CD4-positive, alpha-beta T cell (primary cell): ENCODE data around the gene KRTAP10-2. TPM values are rescaled to one million over a fixed set of nuclear protein-coding genes. Genes with fewer than 3 reads are reported as not detected.
"Not testable (repeated sequence)": the region's sequence is repeated elsewhere in the genome, so short reads cannot be mapped to it uniquely, and the experiment has no call there.

Experiments used
- ATAC-seq: fragments of 200-7000 bp; cut with Tn5 transposase; one replicate; pipeline ENCODE4 v1.10.0; 2022; ENCODE audit warnings: mild to moderate bottlenecking; ENCODE audit not compliant: poor library complexity
- CTCF ChIA-PET: fragments of 350-600 bp; sonication (Branson Sonifier 250); formaldehyde crosslinking; loops from one replicate; lab custom pipeline; 2021; ENCODE audit warnings: antibody characterized with exemption, inconsistent platforms; lab: Charles Lee
- POLR2A ChIA-PET: fragments of 350-600 bp; sonication (Branson Sonifier 250); formaldehyde crosslinking; loops from one replicate; lab custom pipeline; 2021; ENCODE audit warnings: antibody characterized with exemption, inconsistent platforms; lab: Charles Lee
- DNase-seq, 14 experiments: peaks; one replicate each; pipeline ENCODE4 v3.0.0-alpha.2; 2013 to 2020; ENCODE audit warnings: mixed read lengths in 2 of 14
- H3K27ac ChIP-seq, 2 donors: one replicate each; pipeline versions ENCODE4 v1.5.1 to v1.7.0; 2013; ENCODE audit warnings: low read length in 2 of 2, low read depth in 1 of 2, mild to moderate bottlenecking in 1 of 2
- H3K27me3 ChIP-seq, 2 experiments: 1 replicate in 1 of 2; 2 replicates in 1 of 2; pipeline versions ENCODE4 v1.6.1 to v1.7.0; 2013; ENCODE audit warnings: low read length in 2 of 2, control low read depth in 1 of 2, mild to moderate bottlenecking in 1 of 2, moderate library complexity in 1 of 2; ENCODE audit not compliant: insufficient read depth in 2 of 2, control insufficient read depth in 1 of 2
- H3K36me3 ChIP-seq: one replicate; pipeline ENCODE4 v1.6.1; 2013; ENCODE audit warnings: low read length, control low read depth; ENCODE audit not compliant: insufficient read depth
- H3K4me1 ChIP-seq: one replicate; pipeline ENCODE4 v1.6.1; 2013; ENCODE audit warnings: low read length, control low read depth; ENCODE audit not compliant: insufficient read depth
- H3K4me3 ChIP-seq: one replicate; pipeline ENCODE4 v1.5.1; 2013; ENCODE audit warnings: mild to moderate bottlenecking, low read length, moderate library complexity
- H3K9me3 ChIP-seq, 2 experiments: 1 replicate in 1 of 2; 2 replicates in 1 of 2; pipeline versions ENCODE4 v1.6.1 to v1.7.0; 2013; ENCODE audit warnings: low read length in 2 of 2, mild to moderate bottlenecking in 2 of 2, control low read depth in 1 of 2, moderate library complexity in 1 of 2; ENCODE audit not compliant: control insufficient read depth in 1 of 2, insufficient read depth in 1 of 2
- H3K27ac Mint-ChIP-seq: one replicate; pipeline ENCODE4 v1.8.0; 2020; ENCODE audit warnings: mixed read lengths
- H3K27me3 Mint-ChIP-seq: one replicate; pipeline ENCODE4 v1.8.0; 2021; ENCODE audit warnings: mixed read lengths
- H3K36me3 Mint-ChIP-seq: one replicate; pipeline ENCODE4 v1.8.0; 2021; ENCODE audit warnings: low read depth, mixed read lengths
- H3K4me1 Mint-ChIP-seq: one replicate; pipeline ENCODE4 v1.8.0; 2021; ENCODE audit warnings: low read depth, mixed read lengths
- H3K4me3 Mint-ChIP-seq: one replicate; pipeline ENCODE4 v1.8.0; 2020; ENCODE audit warnings: mild to moderate bottlenecking, mixed read lengths
- H3K9me3 Mint-ChIP-seq: one replicate; pipeline ENCODE4 v1.8.0; 2020; ENCODE audit warnings: mixed read lengths
- intact Hi-C, 2 experiments: fragments of 100-400 bp; cut with DNase I in 1 of 2; cut with micrococcal nuclease in 1 of 2; formaldehyde crosslinking; loops; one replicate each; pipeline versions ENCODE4 v1.15.1 to v1.9.0; 2023 to 2025; cut with DNase I, micrococcal nuclease
- polyA plus RNA-seq, 2 donors: library from polyadenylated mRNA; unstranded; fragments of 120-200 nt; gene quantifications; one replicate each; pipeline ENCODE4 v1.2.1, GENCODE V29; 2013
- total RNA-seq, 174 experiments: library from RNA in 2 of 174; stranded (reverse) in 2 of 174; gene quantifications; one replicate each; pipeline ENCODE4 v1.2.3 and lab custom pipeline; 2021 to 2026
- TF ChIP-seq, protein P1 (sequence below): fragments of 200-600 bp; IDR thresholded peaks from one replicate; pipeline ENCODE4 v1.8.0; 2022; ENCODE audit warnings: antibody characterized with exemption, mild to moderate bottlenecking

Gene KRTAP10-2, protein sequence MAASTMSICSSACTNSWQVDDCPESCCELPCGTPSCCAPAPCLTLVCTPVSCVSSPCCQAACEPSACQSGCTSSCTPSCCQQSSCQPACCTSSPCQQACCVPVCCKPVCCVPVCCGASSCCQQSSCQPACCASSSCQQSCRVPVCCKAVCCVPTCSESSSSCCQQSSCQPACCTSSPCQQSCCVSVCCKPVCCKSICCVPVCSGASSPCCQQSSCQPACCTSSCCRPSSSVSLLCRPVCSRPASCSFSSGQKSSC
- total RNA-seq: not detected
- polyA plus RNA-seq (2013, experiment 1 of 2): 0.08 TPM
- 0.10 TPM for polyA plus RNA-seq (2013, experiment 2 of 2)
- 0 to 0.07 (median 0) reads per million in 172 experiments for total RNA-seq (lab: John Stamatoyannopoulos, UW)

DNA sequence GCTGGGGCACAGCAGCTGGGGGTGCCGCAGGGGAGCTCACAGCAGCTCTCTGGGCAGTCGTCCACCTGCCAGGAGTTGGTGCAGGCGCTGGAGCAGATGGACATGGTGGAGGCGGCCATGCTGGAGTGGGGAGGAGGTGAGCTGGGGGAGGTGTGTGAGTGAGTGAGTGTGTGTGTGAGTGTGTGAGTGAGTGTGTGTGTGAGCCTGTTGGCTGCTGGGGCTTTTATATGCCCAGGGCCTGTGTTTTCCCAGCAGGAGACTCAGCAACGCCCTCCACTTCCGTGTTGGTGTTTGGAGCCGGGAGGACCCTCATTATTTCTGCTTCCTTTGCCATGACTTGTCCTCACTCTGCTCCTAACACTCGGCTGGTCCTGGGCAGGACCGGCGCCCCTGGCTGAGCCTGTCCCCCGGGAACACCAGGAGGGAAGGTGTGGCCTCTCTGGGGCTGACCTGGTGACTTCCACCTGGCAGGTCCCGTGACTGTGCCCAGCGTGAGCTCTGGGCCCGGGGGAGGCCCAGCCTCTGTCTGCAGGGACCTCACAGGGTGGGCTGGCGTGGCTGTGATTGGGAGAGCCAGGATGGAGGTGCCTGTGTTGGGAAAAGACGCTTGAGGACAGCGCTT lies at the start of gene KRTAP10-2:
Gene KRTAP10-2, minus strand, starts transcription at position 166 of the 622 bp plus-strand sequence. Its CDS starts 47 bp downstream, at position 119.
- intact Hi-C loops: no loop called here
- peaks cover 30% of the 10 kb centered on the region for H3K4me1 Mint-ChIP-seq
- POLR2A ChIA-PET: no interaction called here
- H3K27ac ChIP-seq: no peak within 1 kb of the TSS
- H3K36me3 ChIP-seq: no peaks in the 10 kb centered on the region
- H3K27me3 ChIP-seq: peaks cover 0 to 4% of the 10 kb centered on the region in 2 experiments
- no peak for ATAC-seq
- peaks cover 33% of the 10 kb centered on the region for H3K36me3 Mint-ChIP-seq
- H3K27ac Mint-ChIP-seq: no peak within 1 kb of the TSS
- H3K9me3 Mint-ChIP-seq: peaks cover 18% of the 10 kb centered on the region
- TF ChIP-seq, protein P1, sequence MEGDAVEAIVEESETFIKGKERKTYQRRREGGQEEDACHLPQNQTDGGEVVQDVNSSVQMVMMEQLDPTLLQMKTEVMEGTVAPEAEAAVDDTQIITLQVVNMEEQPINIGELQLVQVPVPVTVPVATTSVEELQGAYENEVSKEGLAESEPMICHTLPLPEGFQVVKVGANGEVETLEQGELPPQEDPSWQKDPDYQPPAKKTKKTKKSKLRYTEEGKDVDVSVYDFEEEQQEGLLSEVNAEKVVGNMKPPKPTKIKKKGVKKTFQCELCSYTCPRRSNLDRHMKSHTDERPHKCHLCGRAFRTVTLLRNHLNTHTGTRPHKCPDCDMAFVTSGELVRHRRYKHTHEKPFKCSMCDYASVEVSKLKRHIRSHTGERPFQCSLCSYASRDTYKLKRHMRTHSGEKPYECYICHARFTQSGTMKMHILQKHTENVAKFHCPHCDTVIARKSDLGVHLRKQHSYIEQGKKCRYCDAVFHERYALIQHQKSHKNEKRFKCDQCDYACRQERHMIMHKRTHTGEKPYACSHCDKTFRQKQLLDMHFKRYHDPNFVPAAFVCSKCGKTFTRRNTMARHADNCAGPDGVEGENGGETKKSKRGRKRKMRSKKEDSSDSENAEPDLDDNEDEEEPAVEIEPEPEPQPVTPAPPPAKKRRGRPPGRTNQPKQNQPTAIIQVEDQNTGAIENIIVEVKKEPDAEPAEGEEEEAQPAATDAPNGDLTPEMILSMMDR: no peak
- DNase-seq: no peak
- no peak within 1 kb of the TSS for H3K4me3 Mint-ChIP-seq
- H3K9me3 ChIP-seq: peaks cover 13 to 20% of the 10 kb centered on the region in 2 experiments
- CTCF ChIA-PET: no interaction called here
- H3K4me3 ChIP-seq: no peak within 1 kb of the TSS
- peaks cover 18% of the 10 kb centered on the region for H3K4me1 ChIP-seq
- H3K27me3 Mint-ChIP-seq: no peaks in the 10 kb centered on the region

DNA sequence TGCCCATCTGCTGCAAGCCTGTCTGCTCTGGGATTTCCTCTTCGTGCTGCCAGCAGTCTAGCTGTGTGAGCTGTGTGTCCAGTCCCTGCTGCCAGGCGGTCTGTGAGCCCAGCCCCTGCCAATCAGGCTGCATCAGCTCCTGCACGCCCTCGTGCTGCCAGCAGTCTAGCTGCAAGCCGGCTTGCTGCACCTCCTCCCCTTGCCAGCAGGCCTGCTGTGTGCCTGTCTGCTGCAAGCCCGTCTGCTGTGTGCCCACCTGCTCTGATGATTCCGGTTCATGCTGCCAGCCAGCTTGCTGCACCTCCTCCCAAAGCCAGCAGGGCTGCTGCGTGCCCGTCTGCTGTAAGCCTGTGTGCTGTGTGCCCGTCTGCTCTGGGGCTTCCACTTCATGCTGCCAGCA lies 49.8 kb upstream of the KRTAP10-2 start:
- H3K27ac ChIP-seq, H3K4me1 Mint-ChIP-seq, H3K4me1 ChIP-seq, intact Hi-C loops, H3K4me3 ChIP-seq, H3K27me3 ChIP-seq, DNase-seq, ATAC-seq, H3K27me3 Mint-ChIP-seq, POLR2A ChIA-PET, H3K27ac Mint-ChIP-seq, H3K4me3 Mint-ChIP-seq, H3K9me3 Mint-ChIP-seq, H3K36me3 ChIP-seq, CTCF ChIA-PET, H3K36me3 Mint-ChIP-seq: not testable (repeated sequence)
- H3K9me3 ChIP-seq: peaks cover 10 to 14% of the 10 kb centered on the region in 2 experiments

DNA sequence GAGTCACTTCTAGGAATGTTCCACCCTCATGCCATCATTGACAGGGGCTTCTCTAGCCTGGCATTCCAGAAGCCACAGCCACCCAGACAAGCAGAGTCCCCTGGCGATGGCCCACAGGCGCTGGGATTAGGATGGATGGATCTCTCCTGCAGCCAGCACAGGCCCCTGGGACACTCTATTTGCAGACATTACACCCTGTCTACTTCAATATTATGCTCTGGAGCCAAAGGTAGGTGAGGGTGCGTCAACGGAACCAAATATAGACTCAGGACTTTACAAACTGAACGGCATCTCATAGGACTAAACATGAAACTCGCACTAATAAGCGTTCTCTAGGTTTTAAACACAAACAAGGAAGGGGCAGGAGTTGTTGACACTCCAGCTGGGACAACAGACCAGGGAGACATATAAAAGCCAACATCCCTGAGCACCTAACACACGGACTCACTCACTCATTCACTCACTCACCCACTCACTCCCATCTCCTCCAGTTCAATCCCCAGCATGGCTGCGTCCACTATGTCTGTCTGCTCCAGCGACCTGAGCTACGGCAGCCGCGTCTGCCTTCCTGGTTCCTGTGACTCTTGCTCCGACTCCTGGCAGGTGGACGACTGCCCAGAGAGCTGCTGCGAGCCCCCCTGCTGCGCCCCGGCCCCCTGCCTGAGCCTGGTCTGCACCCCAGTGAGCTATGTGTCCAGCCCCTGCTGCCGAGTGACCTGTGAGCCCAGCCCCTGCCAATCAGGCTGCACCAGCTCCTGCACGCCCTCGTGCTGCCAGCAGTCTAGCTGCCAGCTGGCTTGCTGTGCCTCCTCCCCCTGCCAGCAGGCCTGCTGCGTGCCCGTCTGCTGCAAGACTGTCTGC lies 49.0 kb upstream of the KRTAP10-2 start, which contains the start of gene KRTAP10-7:
Gene KRTAP10-7, plus strand, starts transcription at position 480 of the 861 bp plus-strand sequence. Its CDS starts 25 bp downstream, at position 505.
- POLR2A ChIA-PET, H3K27ac Mint-ChIP-seq, H3K27ac ChIP-seq, H3K36me3 Mint-ChIP-seq, H3K4me1 Mint-ChIP-seq, H3K27me3 ChIP-seq, H3K27me3 Mint-ChIP-seq, ATAC-seq, H3K4me3 Mint-ChIP-seq, H3K9me3 Mint-ChIP-seq, H3K4me1 ChIP-seq, CTCF ChIA-PET, H3K4me3 ChIP-seq, intact Hi-C loops, DNase-seq, H3K36me3 ChIP-seq: not testable (repeated sequence)
- peaks cover 10 to 14% of the 10 kb centered on the region in 2 experiments for H3K9me3 ChIP-seq
